OCI-LY3 (cell line): ENCODE measurements around the gene ARHGAP24.

Experiments used
- H2AFZ ChIP-seq: fragments of 200-600, 300-600 bp; shearing (Covaris generic); 2 replicates; pipeline ENCODE4 v1.6.0; 2014; ENCODE audit warnings: antibody characterized with exemption, low read depth, low read length
- H3K27ac ChIP-seq: fragments of 200-600, 300-600 bp; sonication (generic); 2 replicates; pipeline ENCODE4 v1.5.1; 2014; ENCODE audit warnings: mild to moderate bottlenecking, low read length, moderate library complexity, mixed read lengths
- H3K27me3 ChIP-seq: fragments of 200-600, 300-600 bp; sonication (generic); 2 replicates; pipeline ENCODE4 v1.6.1; 2014; ENCODE audit warnings: low read depth, low read length, mixed read lengths
- H3K36me3 ChIP-seq: fragments of 200-600, 300-600 bp; sonication (generic); replicated peaks from 2 replicates; pipeline ENCODE3; 2014; ENCODE audit warnings: low read depth, low read length, mixed read lengths
- H3K4me1 ChIP-seq: fragments of 300-600, 200-600 bp; sonication (generic); 2 replicates; pipeline ENCODE4 v1.6.1; 2014; ENCODE audit warnings: low read length, mixed read lengths
- H3K4me2 ChIP-seq: fragments of 200-600, 300-600 bp; sonication (generic); 2 replicates; pipeline ENCODE4 v1.6.1; 2014; ENCODE audit warnings: low read length, mixed read lengths
- H3K4me3 ChIP-seq: fragments of 300-600, 200-600 bp; sonication (generic); 2 replicates; pipeline ENCODE4 v1.5.1; 2014; ENCODE audit warnings: antibody characterized with exemption, mild to moderate bottlenecking, low read length, moderate library complexity
- H3K79me2 ChIP-seq: fragments of 300-600, 200-600 bp; shearing (Covaris generic); 2 replicates; pipeline ENCODE4 v1.6.1; 2014; ENCODE audit warnings: mild to moderate bottlenecking, low read length, mixed read lengths
- H3K9ac ChIP-seq: fragments of 300-600, 200-600 bp; shearing (Covaris generic); 2 replicates; pipeline ENCODE4 v1.6.0; 2014; ENCODE audit warnings: mild to moderate bottlenecking, low read length, moderate library complexity
- H3K9me3 ChIP-seq: fragments of 200-600, 300-600 bp; shearing (Covaris generic); 2 replicates; pipeline ENCODE4 v1.6.1; 2014; ENCODE audit warnings: low read length, mixed read lengths; ENCODE audit not compliant: insufficient read depth
- H4K20me1 ChIP-seq: fragments of 200-600, 300-600 bp; sonication (generic); 2 replicates; pipeline ENCODE4 v1.6.1; 2016; ENCODE audit warnings: low read length, mixed read lengths; ENCODE audit not compliant: insufficient read depth
- CTCF ChIP-seq: fragments of 200-600, 300-600 bp; sonication (generic); IDR thresholded peaks from 2 replicates; pipeline ENCODE4 v1.5.1; 2014; ENCODE audit warnings: antibody characterized with exemption, low read length, low read depth
- EZH2phosphoT487 ChIP-seq: fragments of 200-600 bp; shearing (Covaris generic); IDR thresholded peaks from 2 replicates; pipeline ENCODE4 v1.6.1; 2018; ENCODE audit warnings: antibody characterized with exemption, mixed run types, low read depth

ARHGAP24 gene

DNA sequence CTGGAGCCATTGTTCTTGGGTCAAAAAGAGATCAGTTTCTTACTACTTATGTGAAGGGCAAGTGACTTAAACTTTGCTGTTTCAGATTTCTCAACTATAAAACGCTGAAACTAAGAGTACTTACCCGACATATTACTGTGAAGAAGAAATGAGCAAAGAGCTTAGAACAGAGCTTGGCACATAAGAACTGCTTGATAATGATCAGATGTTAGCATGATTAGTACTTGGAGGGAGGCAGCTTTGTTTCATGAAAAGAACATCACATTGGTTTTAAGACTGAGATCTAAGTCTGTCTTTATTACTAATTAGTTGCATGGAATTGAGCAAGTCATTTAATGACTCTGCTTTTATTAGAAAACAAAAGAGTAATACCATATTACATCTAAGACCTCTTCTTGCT is 169.1 kb downstream of the ARHGAP24 start:
- H2AFZ ChIP-seq, result no peak overlapping the region
- H3K36me3 ChIP-seq, result peaks cover 12% of the 10 kb centered on the region
- H3K9me3 ChIP-seq, result no peaks in the 10 kb centered on the region
- H3K4me1 ChIP-seq, result peaks cover 32% of the 10 kb centered on the region
- H4K20me1 ChIP-seq, result no peaks in the 10 kb centered on the region
- peaks cover 40% of the 10 kb centered on the region for H3K79me2 ChIP-seq
- no peak overlapping the region for H3K4me3 ChIP-seq
- H3K9ac ChIP-seq, result no peak overlapping the region
- TF ChIP-seq EZH2phosphoT487 (no peak), CTCF (no peak)
- no peaks in the 10 kb centered on the region for H3K27me3 ChIP-seq
- no peak overlapping the region for H3K4me2 ChIP-seq
- no peak overlapping the region for H3K27ac ChIP-seq

- Histone ChIP-seq H3K4me3 (no peak overlapping the region), H3K36me3 (peaks cover 6% of the 10 kb centered on the region), H3K4me1 (peaks cover 13% of the 10 kb centered on the region), H3K9me3 (no peaks in the 10 kb centered on the region), H3K9ac (no peak overlapping the region), H3K27me3 (no peaks in the 10 kb centered on the region), H3K4me2 (no peak overlapping the region), H3K27ac (no peak overlapping the region), H4K20me1 (no peaks in the 10 kb centered on the region), H3K79me2 (peaks cover 16% of the 10 kb centered on the region; the same call in 1 of the 2 replicates), H2AFZ (no peak overlapping the region)
- TF ChIP-seq CTCF (no peak), EZH2phosphoT487 (no peak)
Observed at GRCh38 chr4:85650908-85651307, 176.0 kb downstream of the ARHGAP24 start.

DNA sequence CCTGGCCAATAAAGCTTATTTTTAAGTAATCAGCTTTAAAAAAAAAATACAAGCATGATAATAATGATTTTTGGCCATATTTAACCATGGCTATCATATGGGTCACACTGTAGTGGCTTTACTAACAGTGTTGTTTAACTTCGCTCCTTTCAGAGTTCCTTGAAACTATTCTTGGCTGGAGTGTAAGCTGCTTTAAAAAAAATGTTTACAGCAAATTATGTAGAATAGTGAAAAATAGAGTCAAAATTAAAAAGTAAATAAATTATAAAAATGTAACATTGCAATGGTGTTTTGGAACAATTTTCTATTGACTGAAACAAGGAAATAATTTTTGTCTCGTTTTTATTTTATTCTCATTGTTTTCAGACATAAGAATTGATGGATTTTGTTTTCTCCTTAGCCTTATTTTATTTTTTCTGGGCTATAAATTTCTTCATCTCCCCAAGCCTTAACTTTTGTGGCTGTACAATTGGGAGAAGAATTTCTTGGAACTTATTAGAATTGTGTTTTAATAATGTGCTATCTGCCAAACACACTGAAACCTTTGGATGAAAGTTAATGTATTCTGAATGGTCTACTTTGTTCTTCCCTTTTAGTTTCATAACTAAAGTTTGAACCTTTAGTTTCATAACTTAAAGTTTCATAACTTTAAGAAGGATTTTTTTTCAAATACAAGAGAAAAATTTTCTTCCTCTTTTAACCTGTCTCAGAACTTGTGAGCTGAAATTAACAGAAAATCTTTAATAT is 182.0 kb downstream of the ARHGAP24 start:
- Histone ChIP-seq H3K4me3 (peak overlapping the region; percentile 40), H3K4me2 (peak overlapping the region; percentile 95), H3K4me1 (peaks cover 67% of the 10 kb centered on the region), H2AFZ (no peak overlapping the region), H4K20me1 (no peaks in the 10 kb centered on the region), H3K79me2 (peaks cover 33% of the 10 kb centered on the region), H3K27me3 (no peaks in the 10 kb centered on the region), H3K9me3 (no peaks in the 10 kb centered on the region), H3K36me3 (no peaks in the 10 kb centered on the region), H3K9ac (peak overlapping the region; percentile 76), H3K27ac (peak overlapping the region; percentile 99)
- TF ChIP-seq EZH2phosphoT487 (no peak), CTCF (no peak)

DNA sequence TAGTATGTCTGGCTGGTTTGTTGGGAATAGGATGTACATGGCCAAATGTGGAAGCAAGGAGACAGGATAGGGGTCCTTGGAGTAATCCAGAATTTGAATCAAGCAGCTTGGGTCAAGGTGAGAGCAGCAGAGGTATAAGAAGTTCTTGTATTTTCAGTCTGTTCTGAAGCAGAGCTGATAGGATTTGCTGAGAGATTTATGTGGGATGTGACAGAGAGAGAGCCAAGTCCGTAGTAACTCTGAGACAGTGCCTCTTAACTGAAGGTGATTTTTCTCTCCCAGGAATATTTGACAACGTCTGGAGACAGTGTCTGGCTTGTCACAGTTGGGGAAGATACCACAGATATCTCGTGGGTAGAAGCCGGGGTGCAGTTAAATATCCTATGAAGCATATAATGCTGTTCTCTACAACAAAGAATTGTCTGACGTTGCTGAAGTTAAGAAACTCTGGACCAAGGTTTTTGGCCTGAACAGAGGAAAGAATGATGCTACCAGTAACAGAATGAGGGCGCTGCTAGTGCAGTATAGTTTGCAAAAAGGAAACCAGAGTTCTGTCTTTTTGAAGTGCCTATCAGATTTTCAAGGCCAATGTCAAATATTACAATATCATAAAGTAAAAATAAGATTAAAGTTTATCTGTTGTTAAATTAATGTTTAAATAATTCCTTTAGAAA is 184.0 kb downstream of the ARHGAP24 start:
- H3K9ac ChIP-seq, result peak overlapping the region; percentile 76
- H3K36me3 ChIP-seq, result no peaks in the 10 kb centered on the region
- H3K4me3 ChIP-seq, result peak overlapping the region; percentile 9
- H3K79me2 ChIP-seq, result peaks cover 34% of the 10 kb centered on the region
- H3K4me2 ChIP-seq, result peak overlapping the region; percentile 95
- no peaks in the 10 kb centered on the region for H4K20me1 ChIP-seq
- H3K4me1 ChIP-seq, result peaks cover 66% of the 10 kb centered on the region
- no peaks in the 10 kb centered on the region for H3K9me3 ChIP-seq
- peak overlapping the region; percentile 9; the same call in 1 of the 2 replicates for H2AFZ ChIP-seq
- no peaks in the 10 kb centered on the region for H3K27me3 ChIP-seq
- H3K27ac ChIP-seq, result peak overlapping the region; percentile 99
- TF ChIP-seq EZH2phosphoT487 (no peak), CTCF (peak; percentile 65)
